Lower lobe of right lung (tissue), 2 donors: ENCODE measurements around the gene ANO4. TPM values are rescaled to one million over a fixed set of nuclear protein-coding genes. Genes with fewer than 3 reads are reported as not detected.
"Not testable (repeated sequence)": the region's sequence is repeated elsewhere in the genome, so short reads cannot be mapped to it uniquely, and the experiment has no call there.

Experiments
- ATAC-seq, 2 donors: fragments of 200-7000 bp; cut with Tn5 transposase; one replicate each; pipeline ENCODE4 v1.9.1; 2020 to 2022; ENCODE audit warnings: mild to moderate bottlenecking in 2 of 2, moderate library complexity in 2 of 2
- DNase-seq: peaks from one replicate; pipeline ENCODE4 v3.0.0-alpha.2; 2020
- H3K27ac ChIP-seq: fragments of 200-600 bp; one replicate; pipeline ENCODE4 v1.8.0; 2022
- H3K27me3 ChIP-seq: fragments of 200-600 bp; one replicate; pipeline ENCODE4 v1.8.0; 2022; ENCODE audit warnings: low read depth
- H3K36me3 ChIP-seq: fragments of 200-600 bp; one replicate; pipeline ENCODE4 v1.8.0; 2022; ENCODE audit warnings: mild to moderate bottlenecking
- H3K4me1 ChIP-seq: fragments of 200-600 bp; one replicate; pipeline ENCODE4 v1.8.0; 2022
- H3K4me3 ChIP-seq: fragments of 200-600 bp; one replicate; pipeline ENCODE4 v1.8.0; 2022; ENCODE audit warnings: mild to moderate bottlenecking
- H3K9me3 ChIP-seq: fragments of 200-600 bp; one replicate; pipeline ENCODE4 v1.8.0; 2022
- CTCF ChIP-seq: fragments of 200-600 bp; IDR thresholded peaks from one replicate; pipeline ENCODE4 v1.8.0; 2022; ENCODE audit warnings: antibody characterized with exemption, mild to moderate bottlenecking
- intact Hi-C: fragments of 100-400 bp; cut with DNase I; formaldehyde crosslinking; loops from one replicate; pipeline ENCODE4 v1.11.0; 2022
- total RNA-seq: library from RNA; stranded (reverse); fragmentation: NEBNext Ultra II Directional; extraction: Animal tissue kit (Norgen Biotek cat#: 25700); gene quantifications from one replicate; pipeline ENCODE4 v1.2.1, GENCODE V29; 2021
- donor health status: DM: no; HTN: yes; CAD: no; lungs with severe emphysema.

ANO4 gene
- total RNA-seq, 1 donor from 2014 or later, result 0.74 TPM

GRCh38 chr12:100920493-100920892 is 125.9 kb downstream of the ANO4 start:
- intact Hi-C loops, result no loop called here
- DNase-seq (no peak), ATAC-seq (no peak)
- Histone ChIP-seq H3K4me3 (no peak overlapping the region), H3K27me3 (no peaks in the 10 kb centered on the region), H3K27ac (no peak overlapping the region), H3K9me3 (no peaks in the 10 kb centered on the region), H3K4me1 (no peaks in the 10 kb centered on the region), H3K36me3 (no peaks in the 10 kb centered on the region)
- no peak for TF ChIP-seq CTCF

GRCh38 chr12:100926669-100927248 is 132.2 kb downstream of the ANO4 start:
- Histone ChIP-seq H3K4me3 (no peak overlapping the region), H3K4me1 (no peaks in the 10 kb centered on the region), H3K9me3 (no peaks in the 10 kb centered on the region), H3K36me3 (no peaks in the 10 kb centered on the region), H3K27me3 (no peaks in the 10 kb centered on the region), H3K27ac (no peak overlapping the region)
- no peak for DNase-seq
- ATAC-seq, result no peak
- intact Hi-C loops, result no loop called here
- no peak for TF ChIP-seq CTCF

GRCh38 chr12:100927826-100928225 is 133.2 kb downstream of the ANO4 start:
- no peaks in the 10 kb centered on the region for H3K27me3 ChIP-seq
- intact Hi-C loops, result no loop called here
- no peak overlapping the region for H3K4me3 ChIP-seq
- no peaks in the 10 kb centered on the region for H3K36me3 ChIP-seq
- H3K9me3 ChIP-seq, result no peaks in the 10 kb centered on the region
- no peak for ATAC-seq
- H3K4me1 ChIP-seq, result no peaks in the 10 kb centered on the region
- no peak for TF ChIP-seq CTCF
- DNase-seq, result no peak
- no peak overlapping the region for H3K27ac ChIP-seq

- H3K4me3 ChIP-seq, result no peak overlapping the region
- ATAC-seq (no peak), DNase-seq (no peak)
- H3K27ac ChIP-seq, result no peak overlapping the region
- no peaks in the 10 kb centered on the region for H3K27me3 ChIP-seq
- no peaks in the 10 kb centered on the region for H3K36me3 ChIP-seq
- intact Hi-C loops, result no loop called here
- no peaks in the 10 kb centered on the region for H3K9me3 ChIP-seq
- no peak for TF ChIP-seq CTCF
- no peaks in the 10 kb centered on the region for H3K4me1 ChIP-seq
These were observed 138.0 kb downstream of the ANO4 start for GRCh38 chr12:100932571-100932970.

DNA sequence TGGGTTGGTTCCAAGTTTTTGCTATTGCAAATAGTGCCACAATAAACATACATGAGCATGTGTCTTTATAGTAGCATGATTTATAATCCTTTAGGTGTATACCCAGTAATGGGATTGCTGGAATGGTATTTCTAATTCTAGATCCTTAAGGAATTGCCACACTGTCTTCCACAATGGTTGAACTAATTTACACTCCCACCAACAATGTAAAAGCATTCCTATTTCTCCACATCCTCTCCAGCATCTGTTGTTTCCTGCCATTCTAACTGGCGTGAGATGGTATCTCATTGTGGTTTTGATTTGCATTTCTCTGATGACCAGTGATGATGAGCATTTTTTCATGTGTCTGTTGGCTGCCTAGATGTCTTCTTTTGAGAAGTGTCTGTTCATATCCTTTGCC is 139.0 kb downstream of the ANO4 start:
- intact Hi-C loops, ATAC-seq: not testable (repeated sequence)

DNA sequence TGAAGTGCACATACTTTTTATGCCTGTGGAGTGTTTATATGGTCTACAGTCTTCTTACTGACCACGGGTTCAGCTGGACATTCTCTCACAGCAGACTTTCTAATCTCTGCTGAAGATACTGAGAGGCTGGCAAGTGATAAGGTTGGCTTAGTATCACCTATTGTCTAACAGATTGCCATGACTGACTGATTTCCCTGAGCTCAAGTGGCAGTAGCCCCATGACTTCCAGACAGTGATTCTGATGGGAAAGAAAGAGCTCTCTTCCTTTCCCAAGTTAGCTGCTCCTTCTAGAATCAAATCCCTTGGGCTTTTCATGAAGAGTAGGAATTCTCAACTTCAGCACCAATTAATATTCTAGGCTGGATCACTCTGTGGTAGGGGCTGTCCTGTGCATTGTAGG is 141.4 kb downstream of the ANO4 start:
- no peak overlapping the region for H3K27ac ChIP-seq
- H3K9me3 ChIP-seq, result no peaks in the 10 kb centered on the region
- no peaks in the 10 kb centered on the region for H3K36me3 ChIP-seq
- intact Hi-C loops, result no loop called here
- ATAC-seq (no peak), DNase-seq (no peak)
- H3K27me3 ChIP-seq, result no peaks in the 10 kb centered on the region
- H3K4me3 ChIP-seq, result no peak overlapping the region
- no peak for TF ChIP-seq CTCF
- no peaks in the 10 kb centered on the region for H3K4me1 ChIP-seq

More for the DNA sequence above, 139.0 kb downstream of the ANO4 start:
- not testable (repeated sequence) for H3K9me3 ChIP-seq, H3K4me1 ChIP-seq, DNase-seq, H3K27me3 ChIP-seq, H3K27ac ChIP-seq, H3K36me3 ChIP-seq, H3K4me3 ChIP-seq
